NCI-H2196 treated with DMSO at 0.1 percent for 48 hours (cell line): Measurements from ENCODE around the gene TANGO2.

Experiments used
- DNase-seq: peaks from one replicate; lab custom pipeline; 2025; ENCODE audit not compliant: unreplicated experiment; lab: John Stamatoyannopoulos, UW

Gene TANGO2

GRCh38 chr22:20039683-20040325 is 18.9 kb downstream of the TANGO2 start:
- no peak for DNase-seq

- DNase-seq: no peak
These were observed 19.7 kb downstream of the TANGO2 start for GRCh38 chr22:20040327-20041200.

GRCh38 chr22:20043057-20043996 is 22.4 kb downstream of the TANGO2 start:
- DNase-seq: no peak

DNA sequence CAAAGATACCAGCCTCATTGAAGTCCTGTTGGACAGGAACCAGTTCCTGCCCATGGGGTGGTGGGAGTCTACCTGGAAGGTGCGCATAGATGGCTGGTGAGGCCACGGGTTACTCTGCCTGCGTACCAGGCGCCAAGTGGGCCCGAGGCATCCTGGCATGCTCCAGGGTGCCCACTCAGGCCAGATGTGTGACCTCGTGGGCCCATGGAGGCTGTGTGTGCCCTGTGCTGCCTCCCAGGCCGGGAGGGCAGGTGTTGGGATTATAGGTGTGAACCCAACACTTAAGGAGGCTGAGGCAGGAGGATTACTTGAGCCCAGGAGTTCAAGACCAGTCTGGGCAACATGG is 23.1 kb downstream of the TANGO2 start:
- no peak for DNase-seq

GRCh38 chr22:20044495-20045151 is 23.7 kb downstream of the TANGO2 start:
- DNase-seq: no peak

DNA sequence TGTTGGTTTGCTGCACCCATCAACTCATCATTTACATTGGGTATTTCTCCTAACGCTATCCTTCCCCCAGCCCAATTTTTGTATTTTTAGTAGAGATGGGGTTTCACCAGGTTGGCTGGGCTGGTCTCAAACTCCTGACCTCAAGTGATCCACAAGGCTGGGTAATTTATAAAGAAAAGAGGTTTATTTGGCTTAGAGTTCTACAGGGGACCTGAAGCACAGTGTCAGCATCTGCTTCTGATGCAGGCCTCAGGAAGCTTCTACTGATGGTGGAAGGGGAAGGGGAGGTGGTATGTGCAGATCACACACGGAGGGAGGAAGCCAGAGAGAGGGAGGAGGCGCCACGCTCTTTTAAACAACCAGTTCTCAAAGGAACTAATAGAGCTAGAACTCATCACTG is 25.8 kb downstream of the TANGO2 start:
- DNase-seq: no peak

GRCh38 chr22:20051927-20052308 is 31.0 kb downstream of the TANGO2 start:
- no peak for DNase-seq

DNA sequence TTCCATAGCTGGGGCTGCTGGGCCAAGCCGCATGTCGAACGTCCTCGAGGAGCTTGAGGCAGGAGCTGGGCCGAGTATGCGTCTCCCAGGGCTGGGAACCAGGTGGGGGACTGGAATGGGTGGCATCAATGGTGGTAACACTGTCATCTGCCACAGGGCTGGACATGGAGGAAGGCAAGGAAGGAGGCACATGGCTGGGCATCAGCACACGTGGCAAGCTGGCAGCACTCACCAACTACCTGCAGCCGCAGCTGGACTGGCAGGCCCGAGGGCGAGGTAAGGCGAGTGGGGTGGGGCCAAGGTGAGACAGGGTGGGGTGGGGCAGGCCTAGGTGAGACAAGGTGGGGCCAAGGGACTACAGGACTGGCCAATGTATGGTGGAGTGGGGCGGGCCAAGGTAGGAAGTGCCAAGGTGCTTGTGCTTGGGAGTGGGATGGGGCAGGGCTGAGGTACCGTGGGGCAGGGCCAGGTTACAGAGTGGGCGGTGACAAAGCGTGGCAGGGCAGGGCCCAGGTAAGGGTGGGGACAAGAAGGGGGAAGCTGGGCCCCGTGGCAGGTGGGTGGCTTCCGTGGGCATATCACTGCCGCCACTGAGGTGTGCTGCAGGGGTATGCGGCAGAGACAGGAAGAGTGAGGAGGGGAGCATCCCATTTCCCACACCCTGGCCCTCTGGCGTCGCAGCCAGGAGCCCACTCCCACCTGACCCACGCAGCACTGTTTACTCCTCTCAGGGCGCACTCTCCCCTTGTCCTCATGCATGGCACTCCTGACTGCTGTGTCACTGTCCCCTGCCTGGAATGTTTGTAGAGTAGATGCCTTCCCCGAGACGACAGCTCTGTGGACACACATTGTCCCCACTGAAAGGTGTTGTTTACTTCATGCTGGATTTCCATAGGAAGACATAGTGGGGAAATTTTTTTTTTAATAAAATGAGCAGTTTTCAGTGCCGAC is 31.7 kb downstream of the TANGO2 start:
- no peak for DNase-seq

- no peak for DNase-seq
These were observed 32.6 kb downstream of the TANGO2 start for GRCh38 chr22:20053407-20054033.

DNA sequence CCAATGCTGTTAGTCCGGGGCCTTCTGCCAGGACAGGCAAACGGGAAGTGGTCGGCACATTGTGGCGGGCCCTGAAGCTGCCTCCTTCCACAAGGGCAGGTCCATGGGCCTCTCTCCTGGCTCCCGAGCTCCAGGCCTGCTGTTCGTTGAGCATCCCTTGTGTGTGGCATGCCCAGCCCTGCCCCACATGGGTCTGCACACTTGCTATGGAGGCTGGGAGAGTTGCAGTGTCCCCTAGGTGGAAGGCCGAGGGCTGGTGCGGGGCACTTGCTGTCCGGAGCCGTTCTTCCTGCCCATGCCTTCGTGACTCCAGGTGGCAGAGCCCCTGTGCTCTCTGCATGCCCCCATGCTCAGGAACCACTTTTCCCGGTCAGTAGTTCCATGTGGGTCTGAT is 33.1 kb downstream of the TANGO2 start:
- no peak for DNase-seq

- DNase-seq: no peak
These were observed 33.6 kb downstream of the TANGO2 start for GRCh38 chr22:20054485-20054884.

- no peak for DNase-seq
These were observed 34.2 kb downstream of the TANGO2 start for GRCh38 chr22:20055144-20055543.

DNA sequence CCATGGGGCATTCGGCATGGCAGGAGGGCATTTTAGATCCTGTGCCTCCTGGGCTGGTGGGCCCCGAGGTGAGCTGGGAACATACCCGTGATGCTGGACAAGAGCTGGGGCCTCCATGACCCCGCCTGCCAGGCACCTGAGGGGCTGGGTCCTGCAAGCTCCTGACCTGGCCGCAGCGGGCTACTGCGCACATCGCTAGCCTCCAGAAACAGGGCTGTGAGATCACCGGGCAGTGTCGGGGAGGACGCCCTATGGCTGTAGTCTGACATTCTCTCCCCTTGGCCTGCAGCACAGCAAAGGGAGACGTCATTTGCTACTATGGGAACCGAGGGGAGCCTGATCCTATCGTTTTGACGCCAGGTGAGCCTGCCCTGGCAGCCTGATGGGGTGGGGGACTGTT is 34.7 kb downstream of the TANGO2 start:
- DNase-seq: no peak

GRCh38 chr22:20056161-20056560 is 35.3 kb downstream of the TANGO2 start:
- DNase-seq: no peak

DNA sequence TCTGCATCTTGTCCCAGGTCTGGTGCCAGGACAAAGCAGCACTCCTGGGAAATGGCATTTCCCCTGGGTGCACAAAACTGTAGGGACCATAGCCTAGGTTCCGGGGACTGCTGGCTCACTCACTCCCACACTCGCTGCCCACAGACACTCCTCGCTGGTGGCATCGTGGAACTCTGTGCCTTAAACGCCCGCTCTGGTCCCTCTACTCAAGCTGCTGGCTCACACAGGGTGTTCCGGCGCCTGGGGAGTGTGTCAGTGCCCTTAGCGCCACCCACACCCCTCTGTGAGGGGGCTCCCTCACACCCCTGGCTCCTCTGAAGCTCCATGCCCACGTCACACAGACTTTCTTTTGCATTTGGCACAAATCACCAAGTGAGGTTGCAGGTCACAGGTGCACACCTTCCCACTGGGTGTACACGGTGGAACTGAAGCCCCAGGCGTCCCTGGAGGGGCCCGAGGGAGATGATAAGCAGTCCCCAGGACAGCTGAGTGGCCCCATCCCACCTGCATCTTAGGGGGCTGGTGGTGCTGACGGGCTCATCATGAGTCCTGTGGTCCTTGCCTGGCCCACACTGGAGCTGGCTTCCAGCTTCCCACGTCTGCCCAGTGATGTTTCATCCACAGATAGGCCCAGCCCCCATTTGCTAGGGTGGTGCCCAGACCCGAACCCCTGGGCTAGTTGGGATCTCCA is 35.9 kb downstream of the TANGO2 start:
- no peak for DNase-seq

DNA sequence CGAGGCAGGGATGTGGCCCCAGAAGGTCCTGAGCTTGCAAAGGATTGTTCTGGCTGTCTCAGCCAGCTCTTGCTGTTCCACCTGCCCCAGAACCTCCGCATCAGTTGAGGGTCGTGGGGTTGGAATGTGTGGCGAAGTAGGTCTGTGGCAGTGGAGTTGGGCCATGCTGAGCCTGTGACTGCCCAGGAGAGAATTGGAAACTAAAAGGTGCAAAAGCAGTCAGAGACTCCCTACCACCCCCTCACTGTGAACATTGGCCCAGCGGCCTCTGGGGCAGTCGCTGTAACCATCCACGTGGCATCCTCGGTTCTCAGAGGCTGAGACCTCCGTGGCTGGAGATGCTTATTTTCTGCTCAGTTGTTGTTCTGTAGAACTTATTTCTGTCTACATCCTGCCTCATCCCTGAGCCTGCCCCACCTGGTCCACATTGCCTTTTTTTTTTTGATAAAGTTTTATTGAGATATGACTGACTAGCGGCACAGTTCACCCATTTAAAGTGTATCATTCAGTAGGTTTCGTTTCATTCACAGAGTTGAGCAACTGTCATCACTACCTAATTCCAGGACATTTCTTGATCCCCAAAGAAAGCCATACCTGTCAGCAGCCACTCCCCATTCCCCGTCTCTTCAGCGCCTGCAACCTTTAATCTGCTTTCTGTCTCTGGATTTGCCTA is 36.8 kb downstream of the TANGO2 start:
- DNase-seq: no peak

DNA sequence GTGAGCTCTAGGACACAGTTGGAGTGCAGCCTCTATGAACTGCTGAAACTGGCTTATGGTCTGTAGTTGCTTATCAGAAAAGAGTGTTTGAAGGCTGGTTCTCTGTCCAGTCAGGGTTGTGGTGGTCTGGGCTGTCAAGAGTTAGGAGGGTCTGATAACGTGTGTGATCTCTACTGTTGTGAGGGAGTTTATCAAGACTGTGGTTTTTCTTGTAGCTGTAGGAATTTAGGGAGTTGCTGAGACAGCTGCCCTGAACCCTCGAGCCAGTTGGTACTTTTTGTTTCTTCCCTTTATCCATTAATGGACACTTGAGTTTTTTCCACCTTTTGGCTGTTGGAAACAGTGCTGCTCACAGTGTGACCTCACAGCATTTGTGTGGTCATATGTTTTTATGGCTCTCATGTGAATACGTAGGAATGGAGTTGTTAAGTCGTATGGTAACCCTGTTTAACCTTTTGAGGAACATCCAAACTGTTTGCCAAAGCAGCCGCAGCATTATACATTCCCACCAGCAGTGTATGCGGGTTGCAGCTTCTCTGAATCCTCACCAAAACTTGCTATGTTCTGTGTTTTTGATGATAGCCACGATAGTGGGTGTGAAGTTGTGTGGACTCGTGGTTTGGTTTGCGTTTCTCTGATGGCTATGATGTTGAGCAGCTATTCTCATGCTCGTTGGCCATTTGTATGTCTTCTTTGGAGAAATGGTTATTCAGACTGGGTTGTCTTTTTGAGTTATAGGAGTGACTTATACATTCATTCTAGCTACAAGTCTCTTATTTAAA is 38.3 kb downstream of the TANGO2 start:
- no peak for DNase-seq
